Activated CD4-positive, alpha-beta T cell treated with anti-CD3 and anti-CD28 coated beads, Interleukin-2, amount 50 U/mL, for 16 hours (primary cell): Measurements from ENCODE around the gene PSMB3.
A peak's percentile ranks its signal among the peaks of the same experiment; 100 is the strongest.
"Not testable (repeated sequence)": the region's sequence is repeated elsewhere in the genome, so short reads cannot be mapped to it uniquely, and the experiment has no call there.

Source experiments
- DNase-seq: peaks from one replicate; pipeline ENCODE4 v3.0.0-alpha.2; 2020

PSMB3 gene

DNA sequence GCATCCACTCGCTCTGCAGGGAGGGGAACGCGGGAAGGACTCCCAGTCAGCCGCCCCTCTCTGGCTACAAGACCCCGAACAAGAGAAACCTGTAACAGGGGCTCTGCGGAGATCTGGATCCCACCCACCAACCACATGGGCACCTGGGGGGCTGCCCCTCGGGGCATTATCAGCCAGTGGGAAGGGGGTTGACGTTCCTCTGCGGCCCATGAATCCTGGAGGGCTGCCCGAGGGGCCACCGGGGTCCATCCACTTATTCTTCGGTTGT lies 2.6 kb upstream of the PSMB3 start:
- DNase-seq, result no peak

DNA sequence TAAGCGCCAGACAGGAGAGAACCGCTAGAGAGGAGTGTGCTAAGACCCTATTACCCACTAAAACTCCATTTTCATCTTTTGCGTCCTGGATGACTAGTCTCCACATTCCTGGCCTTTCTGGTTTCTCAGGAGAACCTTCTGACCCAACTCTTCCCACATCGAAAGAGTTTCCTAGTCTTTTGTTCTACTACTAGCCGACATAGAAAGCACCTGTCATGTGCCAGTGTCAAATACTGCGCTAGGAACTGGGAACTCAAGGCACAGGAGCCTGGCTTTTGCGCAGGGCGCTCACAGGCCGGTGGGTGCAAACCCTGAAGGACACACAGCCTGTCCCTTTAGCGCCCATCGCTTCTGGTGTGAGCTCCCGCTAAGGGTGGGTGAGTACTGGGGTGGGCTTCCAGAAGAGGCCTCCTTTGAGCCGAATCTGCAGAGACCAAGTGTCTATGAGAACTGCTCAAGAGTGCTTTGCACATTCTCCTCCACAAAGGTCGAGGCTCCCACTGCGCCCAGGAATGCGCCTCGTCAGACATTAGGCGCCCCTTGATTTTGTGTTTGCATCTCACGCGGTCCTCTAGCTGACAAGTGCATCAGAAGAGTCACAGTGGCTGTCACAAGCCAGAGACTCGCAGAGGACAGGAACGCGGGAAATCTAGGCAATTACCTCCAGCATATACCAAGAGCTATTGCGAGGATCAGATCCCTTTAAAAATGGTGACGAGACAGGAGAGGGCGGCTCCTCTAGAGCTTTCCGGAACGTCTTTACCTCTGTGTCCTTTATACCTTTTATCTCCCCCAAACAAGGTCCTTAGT lies 2.0 kb upstream of the PSMB3 start:
- DNase-seq, result no peak

DNA sequence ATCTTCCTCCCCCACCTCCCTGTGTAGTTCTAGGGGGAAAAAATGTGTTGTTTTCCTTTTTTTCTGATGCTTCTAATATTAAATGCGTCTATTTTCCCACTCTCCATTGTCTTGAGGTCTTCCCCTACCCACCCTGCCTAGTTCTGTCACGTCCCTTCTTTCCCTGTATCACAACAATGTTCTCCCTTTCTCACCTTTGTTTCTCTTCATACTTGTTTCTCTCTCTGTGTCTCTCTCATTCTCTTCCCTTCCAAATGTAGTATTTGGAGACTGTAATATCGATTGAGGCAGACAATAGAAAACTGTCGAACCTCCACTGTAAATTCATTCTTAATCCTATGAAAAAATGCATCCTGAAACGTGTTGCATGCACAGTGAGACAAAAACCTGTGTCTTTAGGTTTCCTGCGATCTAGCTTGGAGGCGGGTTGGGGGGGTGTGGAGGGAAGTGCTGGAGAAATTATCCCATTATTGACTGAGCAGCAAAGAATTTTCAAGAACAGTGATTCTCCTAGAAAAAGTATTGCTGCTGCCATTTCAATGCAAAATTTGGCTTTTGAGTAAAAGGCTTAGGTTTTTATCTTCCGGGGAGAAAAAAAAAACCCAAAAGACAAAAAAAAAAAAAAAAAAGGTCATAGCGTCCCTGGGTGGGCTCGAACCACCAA lies 1.3 kb upstream of the PSMB3 start:
- no peak for DNase-seq

DNA sequence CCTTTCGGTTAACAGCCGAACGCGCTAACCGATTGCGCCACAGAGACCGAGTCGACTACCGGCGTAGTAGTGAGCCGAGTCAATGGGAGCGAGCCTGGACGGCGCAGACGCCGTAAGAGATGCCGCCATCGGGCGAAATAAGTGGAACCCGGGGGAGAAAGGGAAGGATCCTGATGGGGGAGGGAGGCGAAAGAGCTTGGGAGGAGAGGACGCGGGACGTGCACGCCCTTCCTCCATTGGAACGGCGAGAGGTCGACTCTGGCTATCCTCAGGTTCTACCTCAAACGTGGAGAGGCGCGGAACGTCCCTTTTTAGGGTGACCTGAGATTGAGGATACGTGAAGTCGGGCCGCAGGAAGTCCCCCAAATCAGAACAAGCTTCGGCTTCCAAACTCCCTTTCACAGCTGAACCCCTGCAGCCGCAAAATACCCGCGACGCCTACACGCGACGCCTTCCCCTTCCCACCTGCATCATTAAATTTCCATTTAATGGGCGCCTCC lies 683 bp upstream of the PSMB3 start:
- peak; percentile 85 for DNase-seq

DNA sequence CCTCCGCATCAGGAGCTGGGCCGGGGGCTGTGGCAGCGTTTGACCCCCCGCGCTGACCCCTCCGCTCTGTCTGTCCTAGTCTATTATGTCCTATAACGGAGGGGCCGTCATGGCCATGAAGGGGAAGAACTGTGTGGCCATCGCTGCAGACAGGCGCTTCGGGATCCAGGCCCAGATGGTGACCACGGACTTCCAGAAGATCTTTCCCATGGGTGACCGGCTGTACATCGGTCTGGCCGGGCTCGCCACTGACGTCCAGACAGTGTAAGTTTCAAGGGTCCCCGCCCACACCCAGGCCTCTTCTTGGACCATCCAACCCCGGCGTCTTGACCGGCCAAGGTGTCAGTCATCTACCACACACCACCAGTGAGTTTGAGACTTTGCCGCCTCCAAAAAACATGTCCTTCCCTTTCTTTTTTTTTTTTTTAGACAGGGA lies 548 bp downstream of the PSMB3 start:
- no peak for DNase-seq

DNA sequence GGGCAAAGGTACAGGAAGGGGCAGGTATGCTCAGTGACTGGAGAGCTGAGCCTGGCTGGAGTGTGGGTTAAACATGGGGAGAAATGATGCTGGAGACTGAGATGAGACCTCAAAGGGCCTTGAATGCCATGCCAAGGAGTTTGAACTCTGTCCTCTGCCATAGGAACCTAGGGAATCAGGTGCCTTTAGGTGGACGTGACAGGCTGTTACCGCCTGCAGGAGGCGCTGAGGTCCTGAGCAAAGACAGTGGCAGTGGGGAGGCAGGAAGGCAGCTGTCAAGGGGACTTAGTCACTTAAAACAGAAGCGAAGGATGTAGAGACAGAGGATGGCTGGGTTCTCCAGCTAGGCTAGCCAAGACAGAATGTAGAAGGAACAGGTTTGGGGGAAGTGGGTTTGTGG lies 9.1 kb downstream of the PSMB3 start:
- DNase-seq, result peak; percentile 29

DNA sequence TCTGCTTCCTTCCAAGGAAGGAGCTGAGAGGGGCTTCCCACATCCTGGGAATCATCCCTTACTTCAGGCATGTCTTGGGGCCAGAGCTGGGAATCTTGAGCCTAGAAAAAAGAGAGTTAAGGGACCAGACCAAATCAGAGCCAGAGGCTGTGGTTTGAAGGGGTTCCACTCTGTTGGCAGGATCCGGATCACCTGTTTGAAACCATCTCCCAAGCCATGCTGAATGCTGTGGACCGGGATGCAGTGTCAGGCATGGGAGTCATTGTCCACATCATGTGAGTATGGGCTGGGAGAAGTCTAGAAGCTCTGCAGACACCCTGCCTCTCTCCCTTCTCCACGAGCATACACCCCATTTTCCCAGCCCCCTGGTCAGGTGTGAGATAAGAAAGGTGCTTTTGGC lies 9.7 kb downstream of the PSMB3 start:
- no peak for DNase-seq

DNA sequence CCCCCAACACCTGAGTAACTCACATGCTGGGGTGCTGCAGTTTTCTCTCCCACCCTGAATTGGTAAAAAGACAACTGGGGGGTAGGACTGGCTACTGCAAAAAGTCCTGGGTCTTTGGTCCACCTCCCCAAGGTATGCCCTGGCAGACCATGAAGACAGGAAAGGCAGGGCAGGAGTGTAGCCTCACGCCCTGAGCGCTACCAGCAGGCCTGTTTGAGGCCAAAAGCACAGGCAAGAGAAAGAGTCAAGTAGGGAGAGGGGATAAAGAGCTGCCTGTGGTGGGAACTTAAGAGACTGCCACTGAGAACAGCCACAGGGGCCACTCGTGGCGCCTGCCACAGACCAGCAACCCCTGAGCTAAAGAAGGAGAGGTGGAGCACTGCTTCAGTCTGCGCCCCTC lies 13.8 kb downstream of the PSMB3 start:
- no peak for DNase-seq

DNA sequence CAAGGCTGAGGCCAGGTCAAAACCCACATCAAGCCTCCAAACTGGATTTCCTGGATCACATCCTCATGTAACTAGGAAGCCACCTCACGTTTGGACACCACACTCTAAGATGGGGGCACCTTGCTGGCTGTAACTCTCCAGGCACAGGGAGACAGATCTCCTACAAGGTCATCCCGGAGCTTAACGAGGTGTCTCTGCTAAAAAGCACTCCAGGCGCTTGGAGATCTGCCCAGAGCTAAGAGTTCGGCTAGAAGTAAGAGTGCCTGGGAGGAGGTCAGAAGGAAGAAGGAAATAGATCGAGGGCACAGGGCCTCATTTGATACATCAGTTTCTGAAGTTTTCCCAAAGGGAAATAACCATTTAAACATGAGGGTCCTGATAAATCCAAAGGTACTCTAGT lies 15.9 kb downstream of the PSMB3 start:
- no peak for DNase-seq

DNA sequence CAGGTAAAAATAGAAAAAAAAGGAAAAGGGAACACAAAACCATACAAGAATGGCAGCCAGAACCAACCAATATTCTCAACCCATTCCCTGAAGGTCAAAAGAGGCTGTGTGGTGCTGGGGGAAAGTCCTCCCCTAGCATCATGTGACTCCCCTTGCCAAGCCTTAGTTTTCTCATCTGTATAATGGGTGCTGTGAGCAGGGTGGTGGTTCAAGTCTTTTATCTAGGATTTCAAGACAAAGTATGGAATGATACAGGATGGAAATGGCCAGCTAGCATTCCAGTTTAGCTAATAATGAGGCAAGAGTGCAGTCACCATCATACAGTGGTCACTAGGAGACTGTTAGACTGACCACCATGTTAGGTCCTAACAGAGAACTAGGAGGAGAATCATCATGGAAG lies 20.7 kb downstream of the PSMB3 start:
- DNase-seq, result no peak

DNA sequence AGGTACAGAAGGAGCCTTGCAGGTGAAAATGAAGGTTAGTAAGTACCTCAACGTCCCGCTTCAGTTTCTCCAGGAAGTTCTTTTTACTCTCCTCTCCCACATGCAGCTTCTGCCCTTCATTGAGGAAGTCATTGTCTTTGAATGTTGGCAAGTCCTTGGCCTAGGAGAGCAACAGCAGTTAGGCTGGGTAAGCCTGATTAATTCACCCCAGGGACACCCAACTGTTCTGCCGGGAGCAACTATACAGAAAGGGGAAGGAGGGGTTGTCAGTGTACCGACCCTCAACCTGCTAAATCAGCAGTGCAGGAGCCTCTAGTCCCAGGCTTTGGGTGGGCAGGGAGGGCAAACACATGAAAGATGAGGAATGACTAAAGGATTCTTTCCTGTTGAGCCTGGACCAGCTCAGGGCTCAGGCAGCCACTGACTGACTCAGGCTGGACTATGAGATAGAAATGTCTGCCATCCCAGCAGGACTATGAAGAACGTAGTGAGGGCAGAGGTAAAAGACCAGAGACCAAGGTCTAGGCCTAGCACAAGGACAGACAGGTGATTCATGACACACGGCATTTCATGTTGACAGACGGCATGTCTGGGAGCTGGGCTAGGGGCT lies 25.2 kb downstream of the PSMB3 start:
- DNase-seq, result no peak

DNA sequence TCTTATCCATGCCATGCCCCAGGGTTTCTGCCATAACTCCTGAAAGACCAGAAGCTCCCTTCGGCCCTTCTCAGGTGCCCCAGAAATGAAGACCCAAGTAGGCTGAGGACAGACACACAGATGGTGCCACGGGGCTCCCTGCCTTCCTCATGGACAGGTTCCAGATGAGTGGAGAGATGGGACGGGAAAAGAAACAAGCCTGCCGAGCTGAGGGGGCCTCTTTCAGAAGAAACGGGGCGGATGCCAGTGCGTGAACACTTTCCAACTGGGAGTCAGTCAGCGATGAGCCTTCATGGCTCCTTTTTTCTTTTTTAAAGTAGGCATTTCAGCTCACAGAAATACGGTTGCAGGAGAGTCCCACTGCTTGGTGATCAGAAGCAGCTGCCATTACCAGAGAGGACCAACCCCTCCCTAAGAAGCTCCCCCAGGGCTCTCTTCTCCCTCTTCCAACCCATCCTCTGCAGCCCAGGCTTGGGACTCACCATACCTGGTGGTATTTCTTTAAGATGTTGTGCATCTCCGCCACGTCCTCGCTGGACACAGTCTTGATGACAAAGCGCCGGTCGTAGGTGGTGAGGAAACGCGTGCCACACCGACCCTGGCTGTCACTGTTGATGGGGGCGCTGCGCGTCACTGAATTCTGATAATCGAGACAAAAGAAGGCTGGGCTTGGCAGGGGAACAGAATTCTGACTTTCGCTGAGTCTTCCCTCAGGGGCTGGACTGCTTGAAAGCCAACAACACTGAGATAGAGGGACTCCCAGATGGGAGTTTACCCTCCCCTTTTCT lies 27.6 kb downstream of the PSMB3 start:
- DNase-seq, result no peak

DNA sequence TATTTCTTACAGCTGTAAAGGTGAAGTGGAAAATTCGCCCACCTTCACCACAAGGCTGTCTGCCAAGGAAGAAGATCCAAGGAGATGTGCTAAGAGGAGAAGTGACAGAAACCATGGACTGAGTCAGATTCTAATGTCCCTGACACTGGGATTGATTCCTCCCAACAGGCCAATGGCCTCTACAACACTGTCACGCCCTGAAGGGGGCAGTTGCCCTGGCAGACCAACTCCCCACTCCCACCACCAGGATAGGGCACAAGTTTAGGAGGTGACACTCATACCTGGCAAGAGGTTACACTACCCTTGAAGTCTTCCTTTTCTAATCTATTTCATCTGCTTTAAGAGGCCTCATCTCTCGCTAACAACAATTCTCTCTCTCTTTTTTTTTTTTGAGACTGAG lies 30.7 kb downstream of the PSMB3 start:
- no peak for DNase-seq

DNA sequence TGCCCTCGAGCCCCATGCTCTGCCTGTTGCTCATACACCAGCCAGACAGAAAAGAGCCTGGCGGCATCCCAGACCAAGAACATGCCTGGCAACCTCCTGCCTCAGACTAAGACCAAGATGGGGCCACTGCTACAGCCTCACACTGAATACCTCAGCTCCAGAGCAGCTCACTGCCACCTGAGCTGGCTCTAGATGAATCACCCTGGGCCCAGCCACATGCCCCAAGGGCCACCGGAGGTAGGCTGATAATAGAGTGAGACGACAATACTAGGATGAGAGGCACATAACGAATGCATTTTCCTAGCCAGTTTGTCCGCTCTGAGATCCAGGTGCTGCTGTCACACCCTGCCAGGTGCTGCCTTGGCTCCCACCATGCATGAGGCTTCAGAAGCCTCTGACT lies 33.8 kb downstream of the PSMB3 start:
- no peak for DNase-seq

DNA sequence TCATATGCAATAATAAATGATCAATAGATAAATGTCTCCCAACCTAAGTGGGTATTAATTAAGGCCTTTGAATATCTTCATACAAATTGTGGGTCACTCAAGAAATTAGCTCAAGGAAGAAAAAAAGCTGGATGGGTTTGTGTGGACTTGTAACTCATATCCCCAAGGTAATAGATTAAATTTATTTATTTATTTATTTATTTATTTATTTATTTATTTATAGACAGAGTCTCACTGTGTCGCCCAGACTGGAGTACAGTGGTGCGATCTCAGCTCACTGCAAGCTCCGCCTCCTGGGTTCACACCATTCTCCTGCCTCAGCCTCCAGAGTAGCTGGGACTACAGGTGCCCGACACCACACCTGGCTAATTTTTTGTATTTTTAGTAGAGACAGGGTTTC lies 35.5 kb downstream of the PSMB3 start:
- not testable (repeated sequence) for DNase-seq

DNA sequence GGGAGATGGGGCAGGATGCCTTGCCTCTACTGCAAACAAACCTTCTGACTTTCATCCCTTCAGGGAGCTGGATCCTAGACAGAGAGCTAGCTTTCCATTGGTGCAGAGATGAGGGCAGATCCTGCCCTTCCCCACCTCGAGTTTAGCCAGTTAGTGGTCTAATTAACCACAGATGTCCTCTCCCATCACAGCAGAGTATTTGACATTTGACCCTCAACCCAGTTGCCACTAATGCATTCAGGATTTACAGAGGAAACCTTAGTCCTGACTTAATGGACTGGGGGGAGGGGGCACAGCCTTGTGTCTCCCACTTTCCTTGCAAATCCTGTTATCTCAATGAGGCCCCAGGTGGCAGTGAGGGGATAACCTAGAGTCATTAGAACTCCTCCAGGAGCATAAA lies 36.6 kb downstream of the PSMB3 start:
- no peak for DNase-seq

DNA sequence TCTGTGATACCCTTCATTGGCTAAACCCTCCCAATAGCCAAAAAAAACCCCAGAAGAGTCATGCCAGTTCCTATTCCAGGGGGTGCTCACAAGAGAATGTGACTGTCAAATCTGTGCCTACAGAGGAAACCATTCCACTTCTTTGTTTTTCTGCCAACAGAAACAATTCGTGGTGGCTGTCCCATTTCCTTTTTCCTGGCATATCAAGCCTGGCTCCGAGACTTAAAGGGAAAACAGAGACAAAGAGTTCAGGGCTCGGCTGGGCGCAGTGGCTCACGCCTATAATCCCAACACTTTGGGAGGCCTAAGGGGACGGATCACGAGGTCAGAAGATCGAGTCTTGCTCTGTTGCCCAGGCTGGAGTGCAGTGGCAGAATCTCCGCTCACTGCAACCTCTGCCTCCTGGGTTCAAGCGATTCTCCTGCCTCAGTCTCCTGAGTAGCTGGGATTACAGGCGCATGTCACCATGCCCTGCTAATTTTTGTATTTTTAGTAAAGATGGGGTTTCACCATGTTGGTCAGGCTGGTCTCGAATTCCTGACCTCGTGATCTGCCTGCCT lies 37.7 kb downstream of the PSMB3 start:
- DNase-seq, result not testable (repeated sequence)

DNA sequence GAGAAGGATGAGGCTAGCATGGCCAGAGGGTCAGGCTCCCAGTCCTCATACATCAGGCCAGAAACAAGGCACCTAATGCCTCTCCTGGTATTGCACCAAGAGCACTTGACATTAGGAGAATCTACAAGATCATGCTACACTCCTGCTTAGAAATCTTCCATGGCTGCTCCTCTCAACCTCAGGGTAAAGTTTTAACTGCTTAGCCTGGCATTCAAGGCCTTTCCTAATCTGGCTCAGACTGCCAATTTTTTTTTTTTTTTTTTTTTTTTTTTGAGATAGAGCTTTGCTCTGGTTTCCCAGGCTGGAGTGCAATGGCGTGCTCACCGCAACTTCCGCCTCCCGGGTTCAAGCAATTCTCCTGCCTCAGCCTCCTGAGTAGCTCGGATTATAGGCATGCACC lies 38.6 kb downstream of the PSMB3 start:
- no peak for DNase-seq

DNA sequence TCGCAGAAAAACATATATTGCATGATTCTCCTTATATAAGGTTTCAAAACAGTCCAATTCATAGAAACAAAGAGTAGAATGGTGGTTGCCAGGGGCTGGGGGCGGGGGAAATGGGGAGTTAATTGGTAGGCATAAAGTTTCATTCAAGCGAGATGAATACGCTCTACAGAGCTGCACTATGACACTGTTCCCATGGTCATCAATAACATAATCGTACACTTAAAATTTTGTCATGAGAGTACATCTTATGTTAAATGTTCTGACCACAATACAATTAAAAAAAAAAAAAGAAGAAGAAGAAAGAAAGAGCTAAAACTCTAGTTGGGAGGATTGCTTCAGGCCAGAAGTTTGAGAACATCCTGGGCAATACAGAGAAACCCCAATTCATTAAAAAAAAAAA lies 41.7 kb downstream of the PSMB3 start:
- no peak for DNase-seq

DNA sequence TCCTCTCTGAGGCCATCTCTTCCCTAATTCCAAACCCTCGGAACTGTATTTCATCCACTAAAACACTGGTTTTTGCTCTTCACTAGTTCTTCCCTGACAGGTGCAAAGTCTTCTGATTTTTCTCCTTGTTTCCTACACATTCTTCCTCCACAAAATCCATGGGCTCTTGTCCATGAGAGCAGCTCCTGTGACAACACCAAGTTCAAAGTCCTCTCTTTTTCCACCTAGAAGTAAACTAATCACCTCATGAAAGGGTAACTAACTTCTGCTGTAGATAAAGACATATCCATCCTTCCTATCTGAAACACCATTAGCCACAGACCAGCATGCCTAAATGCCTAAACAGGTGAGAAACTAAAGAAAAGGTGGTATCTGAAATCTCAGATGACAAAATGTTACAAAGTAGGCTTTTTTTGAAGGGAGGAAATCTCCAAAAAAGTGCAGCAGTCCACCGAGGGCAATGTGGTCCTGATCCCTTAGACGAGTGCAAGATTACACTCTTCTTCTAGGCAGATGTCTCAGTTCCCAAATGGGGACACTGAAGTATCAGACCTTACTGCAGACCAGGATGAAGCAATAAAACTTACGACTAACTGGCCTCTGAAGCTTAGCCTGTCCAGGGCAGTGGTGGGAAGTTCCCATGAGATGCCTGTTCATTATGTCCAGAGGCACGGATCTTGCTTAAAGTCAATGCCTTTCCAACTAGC lies 44.1 kb downstream of the PSMB3 start:
- DNase-seq, result no peak

DNA sequence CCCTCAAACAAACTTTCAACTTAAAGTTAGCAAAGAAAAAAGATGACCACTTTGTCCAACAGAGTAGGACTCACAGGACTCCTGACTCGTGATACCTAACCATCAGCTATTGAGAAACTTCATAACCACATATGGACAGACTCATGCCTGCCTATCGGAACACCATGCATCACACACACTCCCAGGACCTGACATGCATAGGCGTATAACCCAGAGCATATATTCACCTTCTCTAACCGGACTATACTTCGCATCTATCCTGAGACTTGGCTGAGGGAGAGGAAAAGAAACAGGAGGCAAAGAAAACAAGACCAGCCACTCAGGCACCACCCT lies 44.6 kb downstream of the PSMB3 start:
- no peak for DNase-seq

DNA sequence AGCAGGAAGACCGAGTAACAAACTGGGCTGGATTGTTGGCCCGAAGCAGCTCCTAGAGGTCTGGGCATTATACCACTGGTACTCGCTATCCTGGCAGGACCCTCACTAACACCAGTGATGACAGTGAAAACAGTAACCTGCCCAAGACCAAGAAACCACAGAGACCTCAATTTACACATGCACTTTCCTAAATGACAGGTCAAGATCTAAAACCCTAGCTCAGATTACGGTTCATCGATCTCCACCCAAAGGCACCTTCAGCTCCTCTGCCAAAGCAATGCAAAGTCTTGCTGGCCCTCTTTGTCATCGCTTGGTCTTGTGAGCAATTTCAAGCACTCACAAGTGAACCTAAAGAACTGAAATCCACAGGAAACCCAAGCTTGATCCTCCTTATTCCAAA lies 45.3 kb downstream of the PSMB3 start:
- DNase-seq, result no peak
